DND-41 (cell line): ENCODE data around the gene NCL.

Experiments used
- ATAC-seq: fragments of 200-7000 bp; cut with Tn5 transposase; 3 replicates; pipeline ENCODE4 v1.9.1; 2021; ENCODE audit warnings: low read depth; ENCODE audit not compliant: insufficient read depth
- DNase-seq: peaks from one replicate; pipeline ENCODE4 v3.0.0-alpha.2; 2020
- H2AFZ ChIP-seq: 2 replicates; pipeline ENCODE4 v1.6.0; 2012; ENCODE audit warnings: low read depth, low read length
- H3K27ac ChIP-seq: 2 replicates; pipeline ENCODE4 v1.5.1; 2012; ENCODE audit warnings: low read length, inconsistent platforms
- H3K27me3 ChIP-seq: fragments of 200-600 bp; sonication (generic); 2 replicates; pipeline ENCODE4 v1.6.0; 2012; ENCODE audit warnings: low read length, mild to moderate bottlenecking, inconsistent platforms; ENCODE audit not compliant: insufficient read depth, poor library complexity
- H3K36me3 ChIP-seq: 2 replicates; pipeline ENCODE4 v1.5.1; 2012; ENCODE audit warnings: low read length, inconsistent platforms; ENCODE audit not compliant: insufficient read depth
- H3K4me1 ChIP-seq: 2 replicates; pipeline ENCODE4 v1.5.1; 2012; ENCODE audit warnings: mild to moderate bottlenecking, low read length; ENCODE audit not compliant: insufficient read depth
- H3K4me2 ChIP-seq: 2 replicates; pipeline ENCODE4 v1.6.0; 2012; ENCODE audit warnings: mild to moderate bottlenecking, moderate library complexity, low read length, inconsistent platforms; ENCODE audit not compliant: insufficient read depth
- H3K4me3 ChIP-seq, 2 experiments: fragments of 200-600 bp in 1 of 2; shearing (Covaris generic) in 1 of 2; 2 replicates each; pipeline ENCODE4 v1.5.1; 2012 to 2016; ENCODE audit warnings: inconsistent platforms in 2 of 2, low read length in 2 of 2, mild to moderate bottlenecking in 2 of 2, low read depth in 1 of 2, moderate library complexity in 1 of 2
- H3K79me2 ChIP-seq: 2 replicates; pipeline ENCODE4 v1.6.0; 2012; ENCODE audit warnings: low read length, inconsistent platforms; ENCODE audit not compliant: insufficient read depth
- H3K9ac ChIP-seq: 2 replicates; pipeline ENCODE4 v1.6.0; 2012; ENCODE audit warnings: low read depth, mild to moderate bottlenecking, inconsistent platforms, low read length, moderate library complexity
- H3K9me3 ChIP-seq: 2 replicates; pipeline ENCODE4 v1.5.1; 2012; ENCODE audit warnings: low read length, moderate library complexity, mild to moderate bottlenecking, inconsistent platforms; ENCODE audit not compliant: insufficient read depth, severe bottlenecking
- H4K20me1 ChIP-seq: 2 replicates; pipeline ENCODE4 v1.6.0; 2012; ENCODE audit warnings: low read length; ENCODE audit not compliant: insufficient read depth
- CTCF ChIP-seq: IDR thresholded peaks from 2 replicates; pipeline ENCODE4 v1.5.1; 2012; ENCODE audit warnings: borderline replicate concordance, low read length, moderate library complexity, mild to moderate bottlenecking; ENCODE audit not compliant: poor library complexity, severe bottlenecking; ENCODE audit errors: extremely low read depth
- EZH2 ChIP-seq: IDR thresholded peaks from 3 replicates; pipeline ENCODE4 v1.6.1; 2012; ENCODE audit warnings: borderline replicate concordance, low read depth, mild to moderate bottlenecking, moderate library complexity, low read length, inconsistent platforms; ENCODE audit not compliant: severe bottlenecking

The NCL gene

GRCh38 chr2:231411831-231412617 is 52.3 kb downstream of the NCL start:
- Histone ChIP-seq H3K4me2 (no peak overlapping the region), H4K20me1 (no peaks in the 10 kb centered on the region), H3K27me3 (no peaks in the 10 kb centered on the region), H3K36me3 (no peaks in the 10 kb centered on the region), H2AFZ (no peak overlapping the region), H3K9me3 (peaks cover 9% of the 10 kb centered on the region), H3K27ac (no peak overlapping the region), H3K4me1 (no peaks in the 10 kb centered on the region), H3K9ac (no peak overlapping the region), H3K4me3 (no peak overlapping the region), H3K79me2 (no peaks in the 10 kb centered on the region)
- no peak for DNase-seq
- no peak for ATAC-seq
- TF ChIP-seq EZH2 (no peak), CTCF (peak; percentile 19)

GRCh38 chr2:231411237-231411636 is 53.0 kb downstream of the NCL start:
- Histone ChIP-seq H3K36me3 (no peaks in the 10 kb centered on the region), H3K9ac (no peak overlapping the region), H3K4me1 (no peaks in the 10 kb centered on the region), H3K79me2 (no peaks in the 10 kb centered on the region), H3K27me3 (no peaks in the 10 kb centered on the region), H3K27ac (no peak overlapping the region), H3K9me3 (peaks cover 9% of the 10 kb centered on the region), H2AFZ (no peak overlapping the region), H4K20me1 (no peaks in the 10 kb centered on the region), H3K4me2 (no peak overlapping the region), H3K4me3 (no peak overlapping the region)
- TF ChIP-seq CTCF: no peak
- no peak for TF ChIP-seq EZH2
- ATAC-seq (no peak), DNase-seq (no peak)

GRCh38 chr2:231410293-231411004 is 53.8 kb downstream of the NCL start:
- H3K36me3 ChIP-seq: no peaks in the 10 kb centered on the region
- H3K79me2 ChIP-seq: no peaks in the 10 kb centered on the region
- DNase-seq (no peak), ATAC-seq (no peak)
- H4K20me1 ChIP-seq: no peaks in the 10 kb centered on the region
- H3K9me3 ChIP-seq: peaks cover 9% of the 10 kb centered on the region
- no peaks in the 10 kb centered on the region for H3K27me3 ChIP-seq
- no peak overlapping the region for H3K4me2 ChIP-seq
- H3K4me1 ChIP-seq: no peaks in the 10 kb centered on the region
- H3K9ac ChIP-seq: no peak overlapping the region
- H2AFZ ChIP-seq: no peak overlapping the region
- H3K27ac ChIP-seq: no peak overlapping the region
- H3K4me3 ChIP-seq: no peak overlapping the region
- peak; percentile 51 for TF ChIP-seq CTCF
- TF ChIP-seq EZH2: no peak
